ENCODE data around the gene MARCHF7.

DNA sequence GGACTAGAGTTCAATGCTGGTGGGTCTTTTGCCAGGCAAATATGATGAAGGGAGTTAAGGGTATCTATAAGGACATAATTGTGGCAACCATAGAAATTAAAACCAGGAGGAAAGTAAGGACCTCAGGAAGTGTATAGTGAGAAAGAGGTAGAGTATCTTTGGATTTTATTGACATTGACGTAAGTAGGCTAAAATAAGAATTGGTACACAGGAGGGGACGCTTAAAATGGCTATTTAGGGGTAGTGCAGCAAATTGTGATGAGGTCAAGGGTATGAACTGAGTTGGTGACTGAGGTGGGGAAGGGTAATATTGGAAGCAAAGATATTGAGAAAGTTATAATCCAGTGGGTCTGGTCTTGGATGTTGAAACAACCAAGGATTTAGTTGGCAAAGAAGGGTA lies 42.7 kb downstream of the MARCHF7 start:
- TF ChIP-seq, protein P1, sequence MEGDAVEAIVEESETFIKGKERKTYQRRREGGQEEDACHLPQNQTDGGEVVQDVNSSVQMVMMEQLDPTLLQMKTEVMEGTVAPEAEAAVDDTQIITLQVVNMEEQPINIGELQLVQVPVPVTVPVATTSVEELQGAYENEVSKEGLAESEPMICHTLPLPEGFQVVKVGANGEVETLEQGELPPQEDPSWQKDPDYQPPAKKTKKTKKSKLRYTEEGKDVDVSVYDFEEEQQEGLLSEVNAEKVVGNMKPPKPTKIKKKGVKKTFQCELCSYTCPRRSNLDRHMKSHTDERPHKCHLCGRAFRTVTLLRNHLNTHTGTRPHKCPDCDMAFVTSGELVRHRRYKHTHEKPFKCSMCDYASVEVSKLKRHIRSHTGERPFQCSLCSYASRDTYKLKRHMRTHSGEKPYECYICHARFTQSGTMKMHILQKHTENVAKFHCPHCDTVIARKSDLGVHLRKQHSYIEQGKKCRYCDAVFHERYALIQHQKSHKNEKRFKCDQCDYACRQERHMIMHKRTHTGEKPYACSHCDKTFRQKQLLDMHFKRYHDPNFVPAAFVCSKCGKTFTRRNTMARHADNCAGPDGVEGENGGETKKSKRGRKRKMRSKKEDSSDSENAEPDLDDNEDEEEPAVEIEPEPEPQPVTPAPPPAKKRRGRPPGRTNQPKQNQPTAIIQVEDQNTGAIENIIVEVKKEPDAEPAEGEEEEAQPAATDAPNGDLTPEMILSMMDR (IDR thresholded peaks at IDR 0.05) = no peak
- TF ChIP-seq POLR2A (IDR thresholded peaks at IDR 0.05) = no peak

Measured in ovary (tissue), 3 donors.